Measurements from ENCODE around the gene CLCN3.
"Not testable (repeated sequence)": the region's sequence is repeated elsewhere in the genome, so short reads cannot be mapped to it uniquely, and the experiment has no call there.

GRCh38 chr4:169678486-169678885 lies 58.1 kb downstream of the CLCN3 start:
- TF ChIP-seq EZH2 (IDR thresholded peaks at IDR 0.05; ENCODE audit: low read depth, unreplicated experiment); POLR2AphosphoS5 (IDR thresholded peaks at IDR 0.05; ENCODE audit: low read depth); CTCF (conservative IDR thresholded peaks at IDR 0.05; ENCODE audit: low read depth in 2 of 2); REST (IDR thresholded peaks at IDR 0.05; ENCODE audit: unreplicated experiment); ETS1 (IDR thresholded peaks at IDR 0.05); CREB1 (CRISPR knock-in tag; IDR thresholded peaks at IDR 0.05; ENCODE audit: low read depth); EZH2phosphoT487 (IDR thresholded peaks at IDR 0.05; ENCODE audit: unreplicated experiment); JUNB (IDR thresholded peaks at IDR 0.05; ENCODE audit: unreplicated experiment); ZNF114 (CRISPR knock-in tag; IDR thresholded peaks at IDR 0.05): not testable (repeated sequence)

Measured in GM23338 (cell line).